Measurements from ENCODE around the gene GALNT7.

Gene GALNT7

DNA sequence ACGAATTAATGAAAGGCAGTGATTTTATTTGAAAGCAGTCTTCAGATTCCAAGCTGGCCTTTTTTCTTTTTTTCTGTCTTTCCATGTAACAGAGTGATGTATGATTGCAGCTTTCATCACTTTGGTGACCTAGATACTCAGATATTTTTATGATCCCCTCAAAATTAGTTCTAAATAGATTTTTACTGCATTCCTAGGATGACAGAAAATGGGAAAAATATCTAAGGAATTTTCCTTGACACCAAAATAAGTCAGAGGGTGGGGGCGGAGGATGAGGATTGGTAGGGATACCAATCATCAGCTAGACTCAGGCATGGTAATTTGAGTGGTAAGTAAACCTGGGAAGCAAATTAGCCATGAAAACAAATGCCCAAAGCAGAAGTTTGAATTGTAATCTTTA, 177.5 kb downstream of the GALNT7 start:
- H3K27ac ChIP-seq (ENCODE audit: insufficient read depth in 1 of 2, low read depth in 1 of 2, low read length in 2 of 2, poor library complexity in 1 of 2, severe bottlenecking in 2 of 2), result no peak overlapping the region
- CTCF ChIA-PET, result interaction anchor here (0.8 to 2.3 kb wide), 6 partner anchors 10 to 27 kb away, joined by 3 to 10 read pairs (median 4); no protein-coding TSS in a partner anchor
- no peak overlapping the region for H3K4me3 ChIP-seq (ENCODE audit: control insufficient read depth in 1 of 7, extremely low read depth in 1 of 7, insufficient read depth in 4 of 7, low read depth in 2 of 7, low read length in 6 of 7)
- POLR2A ChIA-PET, result interaction anchor here (1.5 kb wide), 1 partner anchor 12 kb away, joined by 5 read pairs; the partner anchor contains the start of gene HMGB2
- no peaks in the 10 kb centered on the region for H3K27me3 ChIP-seq (replicated peaks in 2 of 5; ENCODE audit: control insufficient read depth in 4 of 5, insufficient read depth in 5 of 5, low read length in 4 of 5)
- peaks cover 0 to 5% (median 2%) of the 10 kb centered on the region in 4 experiments for H3K4me1 ChIP-seq (ENCODE audit: control extremely low read depth in 1 of 4, control insufficient read depth in 4 of 4, insufficient read depth in 4 of 4, low read length in 3 of 4)
- DNase-seq, result no peak
- no peaks in the 10 kb centered on the region for H3K9me3 ChIP-seq (ENCODE audit: control extremely low read depth in 1 of 5, control insufficient read depth in 4 of 5, insufficient read depth in 2 of 5, low read depth in 1 of 5, low read length in 4 of 5)
- H3K36me3 ChIP-seq (ENCODE audit: control insufficient read depth in 4 of 4, insufficient read depth in 4 of 4, low read length in 3 of 4), result no peaks in the 10 kb centered on the region
- 86% methylated on average over 1 of the region's 2 CpGs for WGBS (ENCODE audit: insufficient coverage)

GRCh38 chr4:173347467-173347866, 178.9 kb downstream of the GALNT7 start:
- H3K36me3 ChIP-seq (ENCODE audit: control insufficient read depth in 4 of 4, insufficient read depth in 4 of 4, low read length in 3 of 4), result no peaks in the 10 kb centered on the region
- peaks cover 0 to 5% (median 2%) of the 10 kb centered on the region in 4 experiments for H3K4me1 ChIP-seq (ENCODE audit: control extremely low read depth in 1 of 4, control insufficient read depth in 4 of 4, insufficient read depth in 4 of 4, low read length in 3 of 4)
- no peaks in the 10 kb centered on the region for H3K27me3 ChIP-seq (replicated peaks in 2 of 5; ENCODE audit: control insufficient read depth in 4 of 5, insufficient read depth in 5 of 5, low read length in 4 of 5)
- no peak overlapping the region for H3K4me3 ChIP-seq (ENCODE audit: control insufficient read depth in 1 of 7, extremely low read depth in 1 of 7, insufficient read depth in 4 of 7, low read depth in 2 of 7, low read length in 6 of 7)
- WGBS (ENCODE audit: insufficient coverage), result no CpG with 5 or more reads among the region's 1 CpG
- DNase-seq, result no peak
- ChIA-PET CTCF (interaction anchor here (1.0 to 2.1 kb wide), 5 partner anchors 8 to 16 kb away, joined by 4 to 6 read pairs (median 4); no protein-coding TSS in a partner anchor), POLR2A (no interaction called here)
- no peak overlapping the region for H3K27ac ChIP-seq (ENCODE audit: insufficient read depth in 1 of 2, low read depth in 1 of 2, low read length in 2 of 2, poor library complexity in 1 of 2, severe bottlenecking in 2 of 2)
- H3K9me3 ChIP-seq (ENCODE audit: control extremely low read depth in 1 of 5, control insufficient read depth in 4 of 5, insufficient read depth in 2 of 5, low read depth in 1 of 5, low read length in 4 of 5), result no peaks in the 10 kb centered on the region

- POLR2A ChIA-PET, result no interaction called here
- Histone ChIP-seq H3K27me3 (replicated peaks in 2 of 5; ENCODE audit: control insufficient read depth in 4 of 5, insufficient read depth in 5 of 5, low read length in 4 of 5) (no peaks in the 10 kb centered on the region), H3K27ac (ENCODE audit: insufficient read depth in 1 of 2, low read depth in 1 of 2, low read length in 2 of 2, poor library complexity in 1 of 2, severe bottlenecking in 2 of 2) (no peak overlapping the region), H3K9me3 (ENCODE audit: control extremely low read depth in 1 of 5, control insufficient read depth in 4 of 5, insufficient read depth in 2 of 5, low read depth in 1 of 5, low read length in 4 of 5) (no peaks in the 10 kb centered on the region), H3K36me3 (ENCODE audit: control insufficient read depth in 4 of 4, insufficient read depth in 4 of 4, low read length in 3 of 4) (no peaks in the 10 kb centered on the region), H3K4me3 (ENCODE audit: control insufficient read depth in 1 of 7, extremely low read depth in 1 of 7, insufficient read depth in 4 of 7, low read depth in 2 of 7, low read length in 6 of 7) (no peak overlapping the region), H3K4me1 (ENCODE audit: control extremely low read depth in 1 of 4, control insufficient read depth in 4 of 4, insufficient read depth in 4 of 4, low read length in 3 of 4) (no peaks in the 10 kb centered on the region)
- no peak for DNase-seq
- CTCF ChIA-PET, result interaction anchor here (0.8 to 2.7 kb wide), 7 partner anchors 11 to 62 kb away, joined by 3 to 10 read pairs (median 5); no protein-coding TSS in a partner anchor
- 83% methylated on average over 2 of the region's 2 CpGs for WGBS (ENCODE audit: insufficient coverage)
Measured at GRCh38 chr4:173357939-173358338, 189.3 kb downstream of the GALNT7 start.

GRCh38 chr4:173360587-173361221, 192.1 kb downstream of the GALNT7 start:
- Histone ChIP-seq H3K27ac (ENCODE audit: insufficient read depth in 1 of 2, low read depth in 1 of 2, low read length in 2 of 2, poor library complexity in 1 of 2, severe bottlenecking in 2 of 2) (no peak overlapping the region), H3K4me1 (ENCODE audit: control extremely low read depth in 1 of 4, control insufficient read depth in 4 of 4, insufficient read depth in 4 of 4, low read length in 3 of 4) (peaks cover 0 to 5% (median 5%) of the 10 kb centered on the region in 4 experiments), H3K9me3 (ENCODE audit: control extremely low read depth in 1 of 5, control insufficient read depth in 4 of 5, insufficient read depth in 2 of 5, low read depth in 1 of 5, low read length in 4 of 5) (no peaks in the 10 kb centered on the region), H3K27me3 (replicated peaks in 2 of 5; ENCODE audit: control insufficient read depth in 4 of 5, insufficient read depth in 5 of 5, low read length in 4 of 5) (no peaks in the 10 kb centered on the region), H3K36me3 (ENCODE audit: control insufficient read depth in 4 of 4, insufficient read depth in 4 of 4, low read length in 3 of 4) (no peaks in the 10 kb centered on the region), H3K4me3 (ENCODE audit: control insufficient read depth in 1 of 7, extremely low read depth in 1 of 7, insufficient read depth in 4 of 7, low read depth in 2 of 7, low read length in 6 of 7) (no peak overlapping the region)
- peak in 1 of 3 donors; percentile 20 for DNase-seq
- CTCF ChIA-PET, result interaction anchor here (0.7 to 2.2 kb wide), 10 partner anchors 9 to 54 kb away, joined by 3 to 7 read pairs (median 3); partner anchors contain the start of gene HMGB2
- 100% methylated on average over 1 of the region's 5 CpGs for WGBS (ENCODE audit: insufficient coverage)
- POLR2A ChIA-PET, result no interaction called here

GRCh38 chr4:173362666-173363065, 194.1 kb downstream of the GALNT7 start:
- H3K27me3 ChIP-seq (replicated peaks in 2 of 5; ENCODE audit: control insufficient read depth in 4 of 5, insufficient read depth in 5 of 5, low read length in 4 of 5), result no peaks in the 10 kb centered on the region
- H3K9me3 ChIP-seq (ENCODE audit: control extremely low read depth in 1 of 5, control insufficient read depth in 4 of 5, insufficient read depth in 2 of 5, low read depth in 1 of 5, low read length in 4 of 5), result no peaks in the 10 kb centered on the region
- WGBS (ENCODE audit: insufficient coverage), result no CpG with 5 or more reads among the region's 3 CpGs
- no peak overlapping the region for H3K27ac ChIP-seq (ENCODE audit: insufficient read depth in 1 of 2, low read depth in 1 of 2, low read length in 2 of 2, poor library complexity in 1 of 2, severe bottlenecking in 2 of 2)
- H3K36me3 ChIP-seq (ENCODE audit: control insufficient read depth in 4 of 4, insufficient read depth in 4 of 4, low read length in 3 of 4), result no peaks in the 10 kb centered on the region
- ChIA-PET CTCF (interaction anchor here (1.0 kb wide), 1 partner anchor 15 kb away, joined by 4 read pairs; no protein-coding TSS in a partner anchor), POLR2A (no interaction called here)
- no peak for DNase-seq
- no peak overlapping the region for H3K4me3 ChIP-seq (ENCODE audit: control insufficient read depth in 1 of 7, extremely low read depth in 1 of 7, insufficient read depth in 4 of 7, low read depth in 2 of 7, low read length in 6 of 7)
- peaks cover 0 to 23% (median 13%) of the 10 kb centered on the region in 4 experiments for H3K4me1 ChIP-seq (ENCODE audit: control extremely low read depth in 1 of 4, control insufficient read depth in 4 of 4, insufficient read depth in 4 of 4, low read length in 3 of 4)

DNA sequence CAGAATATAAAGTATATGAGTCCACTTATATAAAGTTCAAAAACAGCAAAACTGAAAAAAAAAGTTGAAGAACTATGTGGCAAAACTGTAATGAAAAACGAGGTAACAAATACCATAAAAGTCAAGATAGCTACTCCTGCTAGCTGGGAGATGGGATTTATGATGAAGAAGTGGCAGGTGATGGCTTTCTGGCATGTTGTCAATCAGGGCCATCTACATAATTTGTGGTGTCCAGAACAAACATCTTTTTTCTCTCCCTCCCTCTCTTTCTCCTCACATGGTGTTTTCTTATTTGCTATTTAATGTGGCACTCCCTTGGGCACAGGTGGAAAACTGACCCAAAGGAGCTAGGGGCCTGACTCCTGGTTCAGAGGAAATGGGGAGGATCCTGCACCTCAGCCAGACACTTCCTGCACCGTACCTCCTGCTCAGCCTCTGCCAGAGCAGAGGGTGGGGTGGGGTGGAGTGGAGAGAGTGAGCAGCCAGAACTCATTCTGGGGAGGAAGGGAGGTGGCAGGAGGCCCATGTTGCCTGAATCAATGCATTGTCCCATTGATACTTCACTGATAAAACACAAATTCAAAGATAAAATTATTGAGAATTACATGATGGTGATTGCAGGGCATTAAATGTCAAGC, 196.9 kb downstream of the GALNT7 start:
- ChIA-PET CTCF (interaction anchor here (0.9 to 1.9 kb wide), 3 partner anchors 11 to 39 kb away, joined by 3 to 7 read pairs (median 4); no protein-coding TSS in a partner anchor), POLR2A (no interaction called here)
- peak in 1 of 3 donors; percentile 8 for DNase-seq
- WGBS (ENCODE audit: insufficient coverage), result 0% methylated on average over 1 of the region's 2 CpGs
- no peak overlapping the region for H3K4me3 ChIP-seq (ENCODE audit: control insufficient read depth in 1 of 7, extremely low read depth in 1 of 7, insufficient read depth in 4 of 7, low read depth in 2 of 7, low read length in 6 of 7)
- H3K36me3 ChIP-seq (ENCODE audit: control insufficient read depth in 4 of 4, insufficient read depth in 4 of 4, low read length in 3 of 4), result no peaks in the 10 kb centered on the region
- H3K9me3 ChIP-seq (ENCODE audit: control extremely low read depth in 1 of 5, control insufficient read depth in 4 of 5, insufficient read depth in 2 of 5, low read depth in 1 of 5, low read length in 4 of 5), result no peaks in the 10 kb centered on the region
- H3K4me1 ChIP-seq (ENCODE audit: control extremely low read depth in 1 of 4, control insufficient read depth in 4 of 4, insufficient read depth in 4 of 4, low read length in 3 of 4), result peaks cover 4 to 29% (median 22%) of the 10 kb centered on the region in 4 experiments
- H3K27me3 ChIP-seq (replicated peaks in 2 of 5; ENCODE audit: control insufficient read depth in 4 of 5, insufficient read depth in 5 of 5, low read length in 4 of 5), result no peaks in the 10 kb centered on the region
- H3K27ac ChIP-seq (ENCODE audit: insufficient read depth in 1 of 2, low read depth in 1 of 2, low read length in 2 of 2, poor library complexity in 1 of 2, severe bottlenecking in 2 of 2), result no peak overlapping the region

DNA sequence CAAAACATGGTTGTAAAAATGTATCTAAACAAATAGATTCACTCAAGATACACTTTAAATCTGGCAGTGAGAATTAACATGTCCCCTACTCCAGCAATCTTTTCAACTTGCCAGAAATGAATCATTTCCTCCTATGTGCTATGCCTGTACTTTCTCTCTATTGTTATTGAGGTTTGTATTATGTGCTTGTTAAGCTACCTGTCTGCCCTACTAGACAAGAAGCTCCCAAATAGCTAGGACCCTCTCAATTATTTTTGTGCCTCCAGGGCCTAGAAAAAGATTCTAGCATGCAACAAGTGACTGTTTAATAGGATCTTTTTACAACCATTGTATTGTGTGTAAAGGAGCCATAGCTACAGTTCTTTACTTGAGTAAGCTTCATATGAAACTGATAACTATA, 198.7 kb downstream of the GALNT7 start:
- Histone ChIP-seq H3K27ac (ENCODE audit: insufficient read depth in 1 of 2, low read depth in 1 of 2, low read length in 2 of 2, poor library complexity in 1 of 2, severe bottlenecking in 2 of 2) (no peak overlapping the region), H3K4me3 (ENCODE audit: control insufficient read depth in 1 of 7, extremely low read depth in 1 of 7, insufficient read depth in 4 of 7, low read depth in 2 of 7, low read length in 6 of 7) (no peak overlapping the region), H3K27me3 (replicated peaks in 2 of 5; ENCODE audit: control insufficient read depth in 4 of 5, insufficient read depth in 5 of 5, low read length in 4 of 5) (no peaks in the 10 kb centered on the region), H3K36me3 (ENCODE audit: control insufficient read depth in 4 of 4, insufficient read depth in 4 of 4, low read length in 3 of 4) (no peaks in the 10 kb centered on the region), H3K4me1 (ENCODE audit: control extremely low read depth in 1 of 4, control insufficient read depth in 4 of 4, insufficient read depth in 4 of 4, low read length in 3 of 4) (peaks cover 4 to 29% (median 22%) of the 10 kb centered on the region in 4 experiments), H3K9me3 (ENCODE audit: control extremely low read depth in 1 of 5, control insufficient read depth in 4 of 5, insufficient read depth in 2 of 5, low read depth in 1 of 5, low read length in 4 of 5) (no peaks in the 10 kb centered on the region)
- POLR2A ChIA-PET, result no interaction called here
- peak in 2 of 3 donors; percentile 21 to 42 for DNase-seq
- CTCF ChIA-PET, result interaction anchor here (1.0 to 1.7 kb wide), 5 partner anchors 16 to 54 kb away, joined by 3 to 5 read pairs (median 3); no protein-coding TSS in a partner anchor
